ENCODE results near the gene HEATR5A.

Gene HEATR5A

DNA sequence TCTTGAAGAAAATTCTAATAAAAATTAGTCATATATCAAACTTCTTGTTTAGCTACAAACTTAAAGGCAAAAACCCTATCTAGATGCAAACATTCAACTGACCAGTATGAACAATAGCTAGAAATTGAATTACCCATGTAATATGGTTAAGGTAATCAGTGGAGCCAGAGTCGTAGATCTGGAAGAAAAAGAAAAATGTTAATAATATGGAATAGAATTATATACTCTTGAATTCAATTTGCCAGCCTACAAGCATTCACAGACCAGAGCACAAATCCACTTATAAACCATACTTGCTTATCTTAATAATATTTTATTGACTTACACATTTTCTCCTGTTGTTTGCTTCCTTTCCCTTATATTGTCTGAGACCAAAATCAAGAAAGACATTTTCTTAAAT lies 7.7 kb upstream of the HEATR5A start:
- DNase-seq (ENCODE audit: insufficient read length, low spot score): no peak
- FAIRE-seq: no peak

DNA sequence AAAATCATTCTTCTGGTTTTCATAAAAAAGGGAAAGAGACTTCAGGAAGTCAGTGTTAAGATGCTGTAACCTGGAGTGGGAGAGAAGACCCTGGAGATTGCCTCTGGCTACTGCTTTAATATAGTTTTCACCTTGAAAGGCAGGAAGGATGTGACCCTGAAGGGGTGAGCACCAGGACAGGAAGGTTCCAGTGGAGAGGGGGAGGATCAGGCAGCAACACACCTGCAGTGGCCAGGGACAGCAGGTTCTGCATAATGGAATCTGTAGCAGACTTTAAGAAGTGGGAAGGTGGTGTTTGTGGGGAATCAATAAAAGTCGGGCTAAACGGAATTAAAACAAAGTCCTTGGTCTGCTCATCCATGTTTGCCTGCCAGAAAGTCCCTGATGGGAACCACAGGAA lies 6.3 kb upstream of the HEATR5A start:
- FAIRE-seq: no peak
- DNase-seq (ENCODE audit: insufficient read length, low spot score): no peak

DNA sequence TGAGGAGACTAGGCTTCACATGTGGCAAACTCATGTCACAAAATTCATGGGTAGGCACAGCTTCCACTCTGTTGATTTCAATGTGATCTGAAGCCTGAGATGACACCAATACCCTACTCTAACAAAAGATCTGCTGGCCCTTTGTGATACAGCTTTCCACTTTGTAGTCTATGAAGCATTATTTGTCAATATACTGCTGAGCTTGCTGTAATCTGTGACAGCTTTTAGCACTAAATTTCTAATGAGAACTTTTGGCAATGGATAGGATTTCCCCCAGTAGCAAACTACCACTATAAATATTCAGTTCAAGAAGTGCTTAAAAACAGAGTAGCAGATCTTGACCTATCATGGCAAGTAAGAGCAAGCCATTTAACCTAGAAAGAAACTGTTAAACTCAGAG lies 5.6 kb upstream of the HEATR5A start:
- DNase-seq (ENCODE audit: insufficient read length, low spot score) (no peak), FAIRE-seq (no peak)

DNA sequence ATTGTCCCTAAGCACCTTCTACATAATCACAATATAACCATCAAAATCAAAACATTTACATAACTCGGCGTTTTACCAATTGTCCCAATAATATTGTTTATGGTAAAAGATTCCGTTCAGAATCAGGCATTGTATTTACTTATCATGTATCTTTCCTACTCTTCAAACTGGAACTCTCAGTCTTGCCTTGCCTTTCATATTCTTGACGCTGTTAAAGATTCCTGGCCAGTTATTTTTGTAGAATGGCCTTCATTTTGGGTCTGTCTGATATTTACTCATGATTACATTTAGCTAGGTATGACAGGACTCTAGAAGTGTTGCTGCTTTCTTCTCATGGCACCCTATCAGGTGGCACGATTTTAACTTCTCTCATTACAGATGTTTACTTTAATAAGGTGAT lies 850 bp upstream of the HEATR5A start:
- DNase-seq (ENCODE audit: insufficient read length, low spot score) (no peak), FAIRE-seq (no peak)

DNA sequence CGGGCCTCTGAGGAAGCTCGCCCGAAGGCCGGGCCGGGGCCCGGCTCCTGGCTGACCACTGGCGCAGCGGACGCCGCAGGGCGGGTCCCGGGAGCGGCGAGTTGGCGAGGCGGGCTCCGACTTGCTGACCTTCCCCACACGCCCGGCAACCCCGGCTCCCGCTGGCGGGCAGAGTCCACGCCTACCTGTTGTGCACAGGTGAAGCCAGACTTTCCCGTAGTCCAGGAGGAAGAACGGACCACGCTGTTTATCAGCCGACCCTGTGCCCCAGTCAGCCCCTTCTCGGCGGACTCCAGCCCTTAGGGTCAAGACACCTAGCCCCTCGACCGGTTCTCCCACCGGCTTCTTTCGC lies 407 bp downstream of the HEATR5A start:
- FAIRE-seq (no peak), DNase-seq (ENCODE audit: insufficient read length, low spot score) (peak; percentile 21)

DNA sequence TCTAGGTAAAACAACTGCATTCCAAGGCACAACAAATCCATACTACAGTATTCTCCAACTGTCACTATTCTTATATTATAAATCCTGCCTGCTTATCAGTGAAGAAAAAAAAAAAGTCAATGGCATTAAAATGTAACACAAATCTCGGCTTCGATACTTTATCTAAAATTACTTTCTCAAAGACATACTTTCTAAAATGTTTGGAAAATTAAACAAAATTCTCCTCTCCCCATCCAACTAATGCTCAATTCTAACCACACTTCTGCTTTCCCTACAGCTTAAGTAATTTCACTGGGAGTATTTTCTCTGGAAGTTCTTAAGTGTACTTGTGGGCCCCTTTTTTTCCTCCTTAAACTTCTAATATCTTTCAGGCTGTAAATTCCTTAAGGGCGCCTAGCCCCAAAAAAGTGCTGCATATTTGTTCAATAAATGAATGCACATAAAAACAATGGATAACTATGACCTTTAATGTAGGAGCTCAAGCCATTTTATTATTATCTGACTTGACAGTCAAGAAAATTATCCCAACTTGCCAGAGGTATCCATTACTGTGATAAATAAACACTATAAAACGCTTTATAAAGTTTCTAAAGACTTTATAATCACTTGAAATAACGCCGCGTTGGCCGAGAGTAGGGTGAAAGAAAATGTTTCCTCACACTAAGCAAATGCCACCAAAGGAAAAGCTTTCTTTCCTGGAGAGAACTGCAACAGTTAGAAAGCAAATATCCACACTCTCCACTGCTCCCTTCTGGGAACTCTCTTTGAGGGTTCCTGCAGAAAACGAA lies 977 bp downstream of the HEATR5A start:
- peak; percentile 28 for FAIRE-seq
- DNase-seq (ENCODE audit: insufficient read length, low spot score): no peak

DNA sequence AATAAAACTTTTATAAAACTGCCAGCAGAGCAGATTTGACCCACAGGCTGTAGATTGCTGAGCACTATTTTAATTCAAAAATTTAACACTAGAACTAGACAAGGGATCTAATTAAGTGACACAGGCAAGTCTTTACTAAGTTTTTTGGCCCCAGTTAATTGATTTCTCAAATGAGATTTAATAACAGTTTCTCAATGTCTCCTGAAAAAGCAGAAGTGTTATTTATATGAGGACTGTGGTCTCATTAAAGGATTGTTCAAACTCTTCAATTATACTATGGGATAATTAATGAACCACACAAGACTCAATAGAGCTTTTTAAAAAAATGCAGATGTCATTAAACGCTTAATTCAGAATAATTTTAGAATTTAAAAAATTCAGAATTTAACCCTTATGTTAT lies 1.9 kb downstream of the HEATR5A start:
- no peak for FAIRE-seq
- DNase-seq (ENCODE audit: insufficient read length, low spot score): no peak

DNA sequence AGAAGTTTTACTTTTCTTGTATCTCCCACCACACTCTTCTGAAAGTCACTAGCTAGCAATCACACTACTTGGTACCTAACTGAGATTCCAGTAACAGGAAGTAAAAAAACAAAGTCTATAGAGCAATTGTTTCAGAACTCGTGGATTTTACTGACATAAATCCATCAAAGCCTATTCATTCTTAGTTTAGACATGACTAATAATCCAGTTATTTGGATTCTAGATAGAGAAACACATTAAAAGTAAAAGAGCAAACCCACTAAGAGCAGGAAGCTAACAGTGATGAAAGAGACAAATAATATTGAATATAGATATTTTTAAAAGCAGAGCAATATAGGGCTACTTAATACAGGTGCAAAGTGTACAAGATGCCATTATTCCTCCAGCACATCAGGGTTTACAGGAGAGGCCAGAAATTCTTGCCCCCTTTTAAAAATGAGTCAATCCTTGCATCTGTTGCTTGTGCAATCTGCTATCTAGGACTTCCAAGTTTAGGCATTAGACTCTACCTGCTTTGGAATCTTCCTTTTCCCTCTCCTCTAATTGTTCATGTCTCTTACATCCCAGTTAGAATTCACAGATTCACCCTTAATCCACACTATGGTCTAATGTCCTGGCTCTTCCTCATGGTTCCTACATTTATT lies 6.0 kb downstream of the HEATR5A start:
- FAIRE-seq (peak; percentile 37), DNase-seq (ENCODE audit: insufficient read length, low spot score) (no peak)

DNA sequence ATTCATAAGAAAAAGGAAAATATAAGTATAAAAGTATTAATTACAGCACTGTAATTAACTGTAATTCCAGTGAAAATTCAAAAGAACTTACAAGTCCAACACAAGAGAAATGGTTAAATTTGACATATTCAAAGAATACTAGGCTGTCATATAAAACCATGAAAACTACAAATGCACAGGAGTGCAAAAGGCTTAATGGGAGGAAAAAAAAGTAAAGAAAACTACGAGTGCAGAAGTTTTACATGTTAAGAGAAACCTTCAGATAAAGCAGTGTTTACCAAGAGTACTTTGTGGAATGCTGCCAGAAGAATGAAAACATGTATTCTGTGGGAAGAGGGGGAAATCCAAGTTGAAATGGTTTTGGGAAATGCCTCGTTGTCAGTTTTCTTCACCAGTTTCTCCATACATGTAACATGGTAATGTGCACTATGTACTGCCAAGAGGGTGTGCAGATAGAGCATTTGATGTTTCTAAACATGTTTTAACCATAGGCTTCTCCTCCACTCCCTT lies 9.1 kb downstream of the HEATR5A start:
- DNase-seq (ENCODE audit: insufficient read length, low spot score) (no peak), FAIRE-seq (no peak)

DNA sequence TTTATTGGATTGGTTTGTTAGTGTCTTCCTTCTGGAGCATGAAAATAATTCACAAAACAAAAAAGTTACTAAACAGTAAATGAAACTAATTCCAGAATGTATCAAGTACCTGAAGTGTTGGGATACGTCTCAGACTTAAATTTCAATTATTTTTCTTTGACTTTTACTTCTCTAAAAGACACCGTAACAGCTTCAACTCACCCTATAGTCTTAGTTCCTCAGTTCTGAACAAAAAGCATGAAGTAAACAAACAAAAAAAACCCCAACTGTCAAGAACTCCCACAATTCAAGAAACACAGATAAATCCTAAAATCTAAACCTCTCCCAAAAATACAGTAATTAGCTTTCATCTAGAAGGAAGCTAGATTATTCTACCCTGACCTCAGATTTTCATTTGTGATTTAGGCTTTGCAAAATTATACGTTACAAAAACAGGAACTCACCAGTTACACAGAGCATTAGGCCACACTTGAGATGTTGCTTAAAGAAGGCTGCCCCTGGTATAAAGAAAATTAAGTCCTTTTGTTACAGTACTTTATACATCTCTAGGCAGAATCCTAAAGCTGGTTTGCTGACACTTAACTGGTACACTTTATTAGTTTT lies 10.2 kb downstream of the HEATR5A start:
- FAIRE-seq: peak; percentile 79
- DNase-seq (ENCODE audit: insufficient read length, low spot score): no peak

DNA sequence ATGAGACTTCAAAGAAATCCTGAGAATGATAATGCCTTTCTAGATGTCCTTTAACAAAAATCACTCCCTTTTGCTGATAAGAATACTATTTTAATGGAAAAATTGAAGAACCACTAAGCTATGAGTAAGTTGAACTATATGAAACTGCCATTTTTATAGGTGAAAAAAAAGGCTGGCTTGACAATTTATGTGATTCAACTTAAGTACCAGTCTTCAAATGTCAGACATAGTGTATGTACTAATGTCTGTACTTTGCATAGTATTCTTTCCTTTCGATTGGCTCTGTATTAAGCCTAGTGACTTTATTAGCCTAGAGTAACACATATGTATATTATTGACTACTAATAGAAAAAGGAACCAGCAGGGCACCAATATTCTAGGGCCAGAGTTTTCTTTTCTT lies 11.9 kb downstream of the HEATR5A start:
- no peak for DNase-seq (ENCODE audit: insufficient read length, low spot score)

DNA sequence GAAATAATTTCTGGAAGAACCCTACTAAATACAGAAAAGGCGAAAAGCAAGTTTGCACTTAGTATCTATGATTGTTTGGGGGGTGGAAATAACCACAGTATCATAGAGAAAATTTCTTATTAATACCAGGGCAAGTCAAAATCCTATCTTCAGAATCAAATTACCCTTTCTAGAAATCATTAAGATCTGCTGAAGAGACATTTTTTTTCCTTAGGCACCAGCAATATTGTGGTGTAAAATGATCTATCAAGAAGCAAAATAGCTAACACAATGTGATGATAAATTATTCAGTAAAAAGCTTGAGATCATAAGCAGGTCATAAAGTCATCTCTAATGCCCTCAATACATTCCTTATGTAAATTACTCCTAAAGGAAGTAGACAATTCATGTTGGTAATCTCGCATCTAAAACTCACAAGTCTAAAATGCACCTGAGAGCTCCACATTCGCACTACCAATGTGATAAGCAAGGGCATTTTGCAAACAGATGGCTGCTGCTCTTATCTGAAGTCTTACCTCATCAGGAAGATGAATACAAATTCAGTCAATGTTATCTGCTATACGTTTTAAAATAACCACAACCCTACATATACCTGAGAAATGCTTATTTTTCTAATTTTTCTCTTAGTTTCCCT lies 14.6 kb downstream of the HEATR5A start:
- DNase-seq (ENCODE audit: insufficient read length, low spot score) (no peak), FAIRE-seq (no peak)

More for the DNA sequence above, 11.9 kb downstream of the HEATR5A start:
- no peak for FAIRE-seq

DNA sequence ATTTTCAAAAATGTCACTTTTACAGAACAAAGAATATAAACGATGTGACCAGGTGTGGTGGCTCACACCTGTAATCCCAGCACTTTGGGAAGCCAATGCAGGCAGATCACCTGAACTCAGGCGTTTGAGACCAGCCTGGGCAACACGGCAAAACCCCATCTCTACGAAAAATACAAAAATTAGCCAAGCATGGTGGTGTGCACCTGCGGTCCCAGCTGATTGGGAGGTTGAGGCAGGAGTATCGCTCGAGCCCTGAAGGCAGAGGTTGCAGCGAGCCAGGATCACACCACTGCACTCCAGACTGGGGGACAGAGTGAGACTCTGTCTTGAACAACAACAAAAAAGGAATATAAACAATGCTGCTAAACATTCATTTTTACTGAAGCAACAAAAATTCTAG lies 15.2 kb downstream of the HEATR5A start:
- DNase-seq (ENCODE audit: insufficient read length, low spot score) (no peak), FAIRE-seq (no peak)

DNA sequence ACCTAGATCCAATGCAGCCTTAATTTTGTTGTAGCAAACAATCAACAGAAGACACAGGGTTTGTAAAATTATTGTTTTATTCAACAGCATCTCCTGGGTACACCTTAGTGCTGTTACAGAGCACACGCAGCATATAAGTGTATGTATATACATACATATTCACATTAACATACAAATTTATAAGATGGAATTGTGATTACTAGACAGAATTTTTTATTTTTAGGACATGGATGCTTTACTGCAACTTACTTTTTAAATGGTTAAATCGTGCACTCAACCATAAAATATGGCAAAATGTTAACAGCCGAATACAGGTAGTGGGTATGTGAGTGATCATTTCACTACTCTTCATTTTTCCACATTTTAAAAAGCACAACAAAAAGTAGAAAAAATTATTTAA lies 16.6 kb downstream of the HEATR5A start:
- FAIRE-seq (no peak), DNase-seq (ENCODE audit: insufficient read length, low spot score) (no peak)

DNA sequence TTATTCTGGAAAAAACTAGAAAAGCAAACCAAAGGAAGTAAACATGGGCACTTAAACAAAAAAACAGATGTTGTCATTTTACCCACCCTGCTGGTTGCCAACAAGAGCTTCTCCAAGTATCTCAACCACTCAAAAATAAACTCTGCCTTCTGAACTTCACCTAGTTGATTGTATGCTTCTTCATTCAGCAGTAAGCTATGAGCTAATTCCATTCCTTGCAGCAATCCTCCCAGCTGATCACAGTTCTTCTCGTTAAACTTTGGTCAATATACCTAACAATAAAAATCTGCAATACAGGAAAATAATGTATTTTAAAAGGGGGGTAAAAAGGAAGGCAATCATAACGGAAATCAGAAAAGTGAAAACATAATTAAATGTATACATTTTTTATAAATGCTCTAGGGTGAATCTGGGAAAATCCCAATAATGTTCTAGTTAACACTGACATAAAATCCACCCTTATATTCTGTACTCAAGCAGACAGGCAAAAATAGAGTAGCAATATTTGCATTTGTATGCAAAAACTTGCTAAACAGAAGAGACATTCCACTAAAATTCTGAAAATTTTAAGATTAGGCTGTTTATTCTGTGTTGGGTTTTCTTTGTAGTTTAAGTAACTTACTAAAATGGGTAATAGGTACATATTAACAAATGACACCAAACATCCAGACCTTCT lies 17.4 kb downstream of the HEATR5A start:
- FAIRE-seq (peak; percentile 59), DNase-seq (ENCODE audit: insufficient read length, low spot score) (no peak)

DNA sequence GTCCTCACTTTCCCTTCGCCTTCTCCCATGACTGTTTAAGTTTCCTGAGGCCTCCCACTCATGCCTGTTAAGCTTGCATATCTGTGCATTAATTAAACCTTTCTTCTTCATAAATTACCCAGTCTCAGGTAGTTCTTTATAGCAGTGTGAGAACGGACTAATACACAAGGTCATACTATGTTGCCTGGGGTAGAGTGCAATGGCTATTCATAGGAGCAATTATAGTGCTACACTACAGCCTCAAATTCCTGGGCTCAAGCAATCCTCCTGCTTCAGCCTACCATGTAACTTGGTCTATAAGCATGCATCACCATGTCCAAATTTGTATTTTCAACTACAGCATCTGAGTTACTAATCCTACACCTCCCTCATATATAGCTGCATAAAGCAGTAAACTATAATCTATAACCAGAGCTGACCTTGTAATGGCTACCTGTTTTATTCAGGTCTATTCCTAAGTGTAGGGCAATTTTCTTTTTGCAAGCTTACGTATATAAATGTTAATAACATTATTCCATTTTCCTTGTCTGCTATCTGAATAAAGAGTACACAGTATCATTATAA lies 18.9 kb downstream of the HEATR5A start:
- no peak for FAIRE-seq
- no peak for DNase-seq (ENCODE audit: insufficient read length, low spot score)

DNA sequence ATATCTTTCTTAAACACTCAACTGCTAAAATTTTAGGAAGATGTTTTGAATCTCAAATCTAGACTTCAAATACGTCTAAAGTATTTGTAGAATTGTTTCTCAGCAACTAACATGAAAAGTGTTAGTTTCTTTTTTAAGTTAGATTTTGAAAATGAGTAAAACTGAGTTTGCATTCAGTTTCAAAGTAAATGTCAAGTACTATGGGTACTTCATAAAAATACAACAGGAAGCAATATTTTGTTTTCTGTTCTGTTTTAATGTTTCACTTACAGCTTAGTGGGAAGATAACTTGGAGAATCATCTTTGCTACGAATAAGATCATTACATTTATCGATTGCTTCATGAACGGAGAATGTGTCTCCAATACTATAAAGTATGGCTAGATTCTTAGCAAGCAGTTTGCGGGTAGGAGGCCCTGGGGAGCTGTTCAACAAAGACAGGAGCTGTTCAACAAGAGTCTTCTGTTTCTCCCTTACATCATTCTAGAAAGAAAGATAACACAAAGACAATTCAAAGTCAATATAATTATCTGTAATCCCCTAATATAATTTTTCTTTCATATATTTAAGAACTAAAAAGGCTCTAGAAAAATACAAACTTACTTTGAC lies 20.2 kb downstream of the HEATR5A start:
- DNase-seq (ENCODE audit: insufficient read length, low spot score) (no peak), FAIRE-seq (peak; percentile 74)

DNA sequence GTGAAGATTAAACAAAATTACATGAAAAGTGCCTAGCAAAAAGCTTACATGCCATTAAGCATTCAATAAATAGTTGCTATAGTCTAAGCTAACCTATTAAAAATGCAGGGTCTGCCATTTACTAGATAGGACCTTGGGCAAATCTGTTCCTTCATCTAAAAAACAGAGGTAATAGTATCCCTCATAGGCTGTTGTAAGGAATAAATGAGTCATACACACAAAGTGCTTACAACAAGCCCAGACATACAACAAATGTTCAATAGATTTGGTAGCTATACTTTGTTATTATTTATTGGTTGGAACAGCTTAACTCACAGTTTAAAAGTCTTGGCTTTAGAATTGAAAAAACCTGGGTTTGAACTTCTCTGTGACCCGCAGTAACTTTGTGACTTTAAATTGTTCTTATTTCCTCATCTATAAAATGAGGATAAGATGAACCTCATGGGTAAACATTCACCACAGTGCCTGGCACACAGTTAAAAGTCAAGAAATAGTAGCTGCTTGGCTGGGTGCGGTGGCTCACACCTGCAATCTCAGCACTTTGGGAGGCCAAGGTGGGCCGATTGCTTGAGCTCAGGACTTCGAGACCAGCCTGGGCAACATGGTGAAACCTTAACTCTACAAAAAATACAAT lies 24.7 kb downstream of the HEATR5A start:
- FAIRE-seq: no peak

DNA sequence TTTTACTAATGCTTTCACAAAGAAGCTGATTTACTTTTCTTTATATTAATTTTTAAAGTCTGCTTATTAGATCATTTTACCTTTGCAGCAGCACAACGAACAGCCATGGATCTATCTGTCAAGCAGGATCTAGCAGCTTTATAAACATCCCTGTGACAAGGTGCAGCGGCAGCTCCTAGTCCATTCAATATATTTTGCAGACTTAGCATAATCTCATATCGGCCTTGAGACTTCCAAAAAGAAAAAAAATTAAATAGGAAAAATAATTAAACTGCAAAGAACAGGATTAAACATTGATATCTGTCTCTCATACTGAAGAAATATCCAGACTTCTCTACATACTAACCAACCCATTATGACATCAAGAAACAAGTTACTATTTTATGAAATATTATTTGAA lies 25.2 kb downstream of the HEATR5A start:
- DNase-seq (ENCODE audit: insufficient read length, low spot score) (no peak), FAIRE-seq (no peak)

More for the DNA sequence above, 24.7 kb downstream of the HEATR5A start:
- DNase-seq (ENCODE audit: insufficient read length, low spot score): no peak

Data from GM19239 (cell line).